GM10266 (cell line): Measurements from ENCODE around the gene ATP6V1C2.

Source experiments
- DNase-seq: peaks from one replicate; pipeline ENCODE4 v3.0.0; 2012; ENCODE audit errors: extremely low spot score
- CTCF ChIP-seq: IDR thresholded peaks from 2 replicates; pipeline ENCODE4 v1.5.1; 2012; ENCODE audit warnings: mild to moderate bottlenecking, low read depth; ENCODE audit not compliant: control insufficient read depth, insufficient read depth; ENCODE audit errors: missing control alignments

Gene ATP6V1C2

GRCh38 chr2:10750610-10751009, 29.2 kb downstream of the ATP6V1C2 start:
- DNase-seq = no peak
- TF ChIP-seq CTCF = no peak

GRCh38 chr2:10752236-10752635, 30.8 kb downstream of the ATP6V1C2 start:
- no peak for TF ChIP-seq CTCF
- DNase-seq = no peak

- TF ChIP-seq CTCF = no peak
- DNase-seq = no peak
These were observed 31.7 kb downstream of the ATP6V1C2 start for GRCh38 chr2:10753156-10753555.

GRCh38 chr2:10753876-10754275, 32.4 kb downstream of the ATP6V1C2 start:
- no peak for DNase-seq
- no peak for TF ChIP-seq CTCF

GRCh38 chr2:10755621-10756020, 34.2 kb downstream of the ATP6V1C2 start:
- DNase-seq = no peak
- no peak for TF ChIP-seq CTCF

- TF ChIP-seq CTCF = no peak
- DNase-seq = no peak
These were observed 36.4 kb downstream of the ATP6V1C2 start for GRCh38 chr2:10757814-10758286.

- no peak for DNase-seq
- no peak for TF ChIP-seq CTCF
These were observed 37.8 kb downstream of the ATP6V1C2 start for GRCh38 chr2:10759151-10759714.
